M059J (cell line): ENCODE measurements around the gene SRPX. TPM values are rescaled to one million over a fixed set of nuclear protein-coding genes. Genes with fewer than 3 reads are reported as not detected.

Source experiments
- DNase-seq: peaks from one replicate; pipeline ENCODE4 v3.0.0-alpha.2; 2012; ENCODE audit warnings: low read depth
- total RNA-seq: library from RNA; depleted of rRNA; stranded (reverse); fragments of >200 nt; shearing (Covaris generic); gene quantifications from 2 replicates; pipeline ENCODE4 v1.2.3, GENCODE V29; 2014

The SRPX gene
- total RNA-seq, 1 experiment from 2014 or later: 45.2 TPM

DNA sequence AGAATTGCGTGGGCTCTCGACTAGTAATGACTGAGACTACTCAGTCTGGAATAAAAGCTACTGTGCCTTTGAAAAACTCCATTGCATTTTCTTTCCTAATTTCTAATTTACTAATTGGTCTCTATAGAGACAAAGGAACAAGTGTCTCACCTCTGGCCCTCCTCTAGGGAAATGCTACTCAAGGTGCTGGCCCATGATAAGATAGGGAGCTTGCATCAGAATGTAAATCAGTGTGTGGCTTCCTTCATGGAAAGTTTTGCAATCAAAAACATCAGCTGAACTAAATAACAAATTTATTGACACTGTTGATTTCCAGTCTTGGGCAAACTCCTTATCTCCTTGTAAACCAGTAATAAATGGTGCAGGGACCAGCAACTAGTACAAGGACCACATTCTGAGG lies 81.8 kb downstream of the SRPX start:
- DNase-seq: no peak

GRCh38 chrX:38138157-38138891 lies 82.3 kb downstream of the SRPX start:
- no peak for DNase-seq

DNA sequence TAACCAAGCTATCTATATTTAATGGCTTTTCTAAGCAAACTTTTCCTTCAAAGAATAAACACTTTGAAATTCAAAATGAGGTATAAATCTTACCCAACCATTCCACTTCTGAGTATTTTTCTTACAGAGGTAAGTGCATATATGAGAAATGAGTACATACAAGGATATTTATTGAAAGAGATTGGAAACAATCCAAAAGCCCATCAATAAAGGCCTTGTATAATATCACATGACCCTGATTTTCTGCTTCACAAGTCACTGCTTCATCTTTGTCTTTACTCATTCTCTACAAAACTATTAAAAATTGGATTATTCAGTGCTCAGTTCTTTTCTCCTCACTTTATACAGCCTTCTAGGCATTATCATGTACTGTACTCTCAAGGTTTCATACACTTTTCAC lies 91.3 kb downstream of the SRPX start:
- DNase-seq: no peak

- DNase-seq: peak; percentile 4
These were observed 92.7 kb downstream of the SRPX start for GRCh38 chrX:38127961-38128360.

DNA sequence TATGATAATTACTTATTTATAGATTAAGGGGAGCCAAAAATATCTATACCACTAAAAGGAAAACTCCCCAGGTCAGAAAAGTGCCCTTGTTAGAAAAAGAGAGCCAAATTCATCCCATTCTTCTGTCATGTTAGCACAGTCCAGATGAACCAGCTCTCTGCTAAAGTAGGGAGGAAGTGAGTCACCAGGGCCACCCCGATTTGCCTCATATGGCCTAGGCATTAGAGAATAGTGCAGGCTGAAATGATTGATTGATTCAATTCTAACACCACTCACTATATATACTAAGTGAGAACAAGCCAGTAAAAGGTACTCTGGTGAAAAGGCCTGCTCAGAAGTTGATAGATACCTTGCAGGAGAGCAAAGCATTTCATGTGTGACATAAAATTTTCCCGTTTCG lies 94.5 kb downstream of the SRPX start:
- DNase-seq: peak; percentile 15

DNA sequence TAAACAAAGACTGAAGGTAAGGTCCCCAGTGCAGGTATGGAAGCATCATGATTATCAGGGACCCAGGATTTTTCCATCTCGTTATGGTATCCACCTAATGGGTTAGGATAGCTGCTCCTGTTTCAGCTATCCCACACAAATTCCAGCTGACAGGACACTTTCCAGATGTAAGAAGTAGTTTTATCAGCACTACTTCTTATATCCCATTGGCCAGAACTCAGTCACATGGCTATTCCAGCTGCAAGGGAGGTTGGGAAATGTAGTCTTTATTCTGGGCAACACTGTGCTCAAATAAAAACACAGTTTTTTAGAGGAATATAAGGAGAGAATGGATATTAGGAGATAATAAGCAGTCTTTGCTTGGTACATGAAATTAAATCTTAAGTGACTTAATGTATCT lies 96.7 kb downstream of the SRPX start:
- DNase-seq: no peak

DNA sequence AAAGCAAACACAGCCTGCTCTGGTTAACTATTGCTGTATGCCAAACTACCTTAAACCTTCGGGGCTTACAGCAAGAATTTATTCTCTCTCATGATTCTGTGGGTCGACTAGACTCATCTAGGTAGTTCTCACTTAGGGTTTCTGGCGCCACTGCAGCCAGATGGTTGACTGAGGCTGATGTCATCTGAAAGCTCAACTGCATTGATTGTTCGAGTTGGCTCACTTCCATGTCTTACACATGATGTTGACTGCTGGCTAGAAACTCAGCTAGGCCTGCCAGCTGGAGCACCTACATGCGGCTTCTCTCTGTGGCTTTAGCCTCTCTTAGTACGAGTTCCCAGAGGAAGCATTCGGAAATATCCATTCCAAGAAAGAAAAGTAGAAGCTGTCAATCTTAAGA lies 103.2 kb downstream of the SRPX start:
- DNase-seq: peak; percentile 5

- no peak for DNase-seq
These were observed 104.0 kb downstream of the SRPX start for GRCh38 chrX:38116706-38117105.

GRCh38 chrX:38112566-38112965 lies 108.1 kb downstream of the SRPX start:
- no peak for DNase-seq

GRCh38 chrX:38111196-38111595 lies 109.5 kb downstream of the SRPX start:
- no peak for DNase-seq

GRCh38 chrX:38110231-38110630 lies 110.4 kb downstream of the SRPX start:
- DNase-seq: no peak

DNA sequence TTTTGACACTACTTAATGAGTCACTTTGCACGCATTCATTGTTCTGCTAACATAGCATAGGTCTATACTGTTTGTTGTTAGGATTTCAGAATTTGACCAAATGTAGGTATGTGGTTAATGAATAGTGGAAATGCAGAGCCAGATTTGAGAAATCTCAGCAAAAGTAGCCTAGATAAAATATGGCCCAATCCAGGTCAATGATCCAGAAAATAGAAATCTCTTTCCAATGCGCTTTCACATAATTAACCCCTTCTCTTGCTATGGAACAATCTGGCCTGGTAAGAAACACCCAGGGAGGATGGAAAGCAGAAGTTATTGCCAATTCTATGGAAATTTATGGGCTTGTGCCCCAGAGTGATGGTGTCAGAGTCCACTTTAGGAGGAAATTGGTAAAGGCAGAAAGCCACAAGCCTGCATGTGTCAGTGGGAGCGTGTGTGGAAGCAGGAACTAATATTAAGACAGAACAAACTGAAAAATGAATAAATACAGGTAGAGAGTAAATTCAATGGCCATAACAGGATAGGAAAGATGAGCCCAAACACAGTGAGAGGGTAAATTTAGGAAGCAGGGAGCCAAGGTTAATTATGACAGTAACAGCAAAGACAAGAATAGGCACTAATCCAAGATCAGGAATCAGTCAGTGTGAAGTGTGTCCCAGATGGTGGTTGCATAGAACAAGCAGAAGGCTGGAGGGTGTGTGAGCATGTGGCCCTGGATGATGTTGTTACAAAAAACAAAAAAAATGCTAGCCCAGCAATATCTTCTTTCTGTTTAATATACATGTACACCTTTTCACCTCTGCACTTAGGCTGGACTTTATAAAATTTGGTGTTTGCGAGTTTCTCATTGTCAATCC lies 111.4 kb downstream of the SRPX start:
- no peak for DNase-seq

DNA sequence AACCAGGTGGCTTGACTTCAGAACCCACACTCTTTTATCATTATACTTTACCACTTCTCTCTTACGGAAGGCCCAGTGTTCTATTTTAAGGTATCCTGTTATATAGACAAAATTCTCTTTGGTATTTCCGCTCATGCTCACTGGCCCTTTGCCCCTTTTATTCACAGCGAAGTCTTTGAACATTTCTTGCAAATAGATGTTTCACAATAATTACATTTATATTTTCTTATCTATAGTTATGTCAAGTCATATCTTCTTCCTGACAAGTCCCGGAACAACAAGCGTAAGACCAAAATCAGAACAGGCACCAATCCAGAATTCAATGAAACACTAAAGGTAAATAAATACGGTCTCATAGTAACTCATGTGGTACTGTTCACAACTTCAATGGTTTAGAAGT lies 112.3 kb downstream of the SRPX start:
- no peak for DNase-seq

- no peak for DNase-seq
These were observed 113.5 kb downstream of the SRPX start for GRCh38 chrX:38106991-38107655.

- no peak for DNase-seq
These were observed 115.4 kb downstream of the SRPX start for GRCh38 chrX:38105216-38105725.

DNA sequence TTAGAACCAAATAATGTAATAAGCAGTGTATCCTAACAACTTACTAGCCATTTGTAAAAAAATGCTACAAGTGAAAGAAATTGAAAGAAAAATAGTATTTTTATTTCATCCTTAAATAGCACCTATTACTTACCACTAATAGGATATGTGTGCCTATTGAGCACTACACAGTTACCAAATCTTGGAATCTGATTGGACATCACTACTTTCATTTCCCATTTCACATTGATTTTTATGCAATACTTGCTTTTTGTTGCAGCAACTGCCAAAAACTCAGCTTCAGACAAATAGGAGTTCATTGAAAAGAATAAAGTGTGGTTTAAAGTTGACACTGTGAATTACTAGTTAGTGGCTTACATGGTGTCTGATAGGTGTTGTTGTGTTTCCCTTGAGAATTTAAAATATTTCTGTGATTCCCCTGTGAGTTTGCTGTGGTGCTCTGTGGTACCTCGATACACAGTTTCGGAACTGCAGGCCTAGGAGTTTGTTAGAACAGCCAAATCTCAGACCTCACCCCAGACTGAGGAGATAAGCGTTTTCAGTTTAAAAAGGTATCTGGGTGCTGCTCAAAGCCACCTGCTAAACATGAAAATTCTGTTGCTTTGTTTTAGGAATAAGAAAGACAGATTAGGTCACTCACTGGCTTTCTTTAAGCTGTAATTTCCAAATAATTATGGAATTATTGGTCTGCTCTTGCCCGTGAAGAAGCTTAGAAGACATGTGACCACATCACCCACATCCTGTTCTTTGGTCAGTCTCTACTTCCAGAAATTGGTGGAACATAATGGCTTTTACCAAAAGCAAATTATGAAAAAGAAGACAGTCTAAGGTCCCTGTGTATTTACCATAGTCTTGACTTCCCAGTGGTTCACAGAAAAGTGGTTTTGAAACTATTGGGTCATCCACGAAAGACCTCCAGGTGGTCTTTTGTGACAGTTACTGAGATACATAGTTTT lies 116.5 kb downstream of the SRPX start:
- no peak for DNase-seq

- DNase-seq: no peak
These were observed 117.8 kb downstream of the SRPX start for GRCh38 chrX:38102875-38103274.

DNA sequence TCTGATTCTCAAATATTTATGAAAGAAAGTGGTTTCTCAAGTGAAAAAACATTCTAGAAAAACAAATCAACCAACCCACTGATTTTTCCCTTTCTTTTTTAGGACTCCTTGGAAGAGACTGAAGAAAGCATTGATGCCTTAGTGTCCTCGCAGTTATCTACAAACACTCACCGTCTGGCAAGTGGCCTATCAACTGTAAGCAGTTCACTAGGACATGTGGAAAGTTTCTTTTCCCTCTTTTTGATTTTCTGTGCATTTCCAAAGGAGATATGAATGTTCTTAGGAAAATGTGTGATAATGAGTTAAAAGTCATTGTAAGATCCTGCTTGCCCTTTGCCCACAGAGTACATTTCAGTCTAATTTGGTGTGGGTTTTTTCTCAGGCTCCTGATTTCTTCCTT lies 118.4 kb downstream of the SRPX start:
- DNase-seq: no peak

DNA sequence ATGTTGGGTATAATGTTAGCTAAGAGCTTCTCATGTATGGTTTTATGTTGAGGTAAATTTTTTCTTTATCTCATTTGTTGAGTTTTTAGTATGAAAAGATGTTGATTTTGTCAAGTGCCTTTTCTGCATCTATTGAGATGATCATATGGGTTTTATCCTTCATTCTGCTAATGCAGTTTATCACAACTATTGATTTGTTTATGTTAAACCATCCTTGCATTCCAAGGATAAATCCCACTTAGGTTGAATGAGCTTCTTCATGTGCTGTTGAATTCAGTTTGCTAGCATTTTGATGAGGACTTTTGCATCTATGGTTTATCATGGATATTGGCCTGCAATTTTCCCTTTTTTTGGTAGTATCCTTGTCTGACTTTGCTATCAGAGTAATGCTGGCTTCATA lies 121.0 kb downstream of the SRPX start:
- no peak for DNase-seq
